Measurements from ENCODE around the gene NOBOX. TPM values are rescaled to one million over a fixed set of nuclear protein-coding genes. Genes with fewer than 3 reads are reported as not detected.

Gene NOBOX
- total RNA-seq, result not detected in 2 replicates

DNA sequence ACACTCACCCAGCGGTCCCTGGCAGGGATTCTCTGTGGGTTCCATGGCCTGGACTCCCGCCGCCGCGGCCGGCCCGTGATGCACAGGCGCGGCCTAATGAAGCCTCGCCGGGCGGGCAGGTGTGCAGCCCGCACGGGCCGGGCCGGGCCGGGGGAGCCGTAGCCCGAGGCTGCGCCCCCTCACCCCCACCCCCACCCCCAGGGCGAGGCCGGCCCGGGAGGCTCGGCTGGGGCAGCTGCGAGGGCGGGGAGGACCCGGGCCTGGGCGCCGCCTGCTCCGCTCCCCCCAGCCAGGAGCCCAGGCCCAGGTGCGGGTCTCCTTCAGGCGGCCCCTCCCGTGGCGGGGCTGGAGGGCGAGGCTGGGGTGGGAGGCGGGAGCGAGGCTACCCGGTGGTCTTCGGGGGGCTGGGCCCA is at the start of gene NOBOX:
TSS of gene NOBOX (minus strand) at position 45 of the 413 bp plus-strand sequence.
- no peak for DNase-seq (ENCODE audit: low read depth)
- no peak within 1 kb of the TSS for H3K4me3 ChIP-seq (ENCODE audit: low read depth, low read length)
- TF ChIP-seq, protein P1, sequence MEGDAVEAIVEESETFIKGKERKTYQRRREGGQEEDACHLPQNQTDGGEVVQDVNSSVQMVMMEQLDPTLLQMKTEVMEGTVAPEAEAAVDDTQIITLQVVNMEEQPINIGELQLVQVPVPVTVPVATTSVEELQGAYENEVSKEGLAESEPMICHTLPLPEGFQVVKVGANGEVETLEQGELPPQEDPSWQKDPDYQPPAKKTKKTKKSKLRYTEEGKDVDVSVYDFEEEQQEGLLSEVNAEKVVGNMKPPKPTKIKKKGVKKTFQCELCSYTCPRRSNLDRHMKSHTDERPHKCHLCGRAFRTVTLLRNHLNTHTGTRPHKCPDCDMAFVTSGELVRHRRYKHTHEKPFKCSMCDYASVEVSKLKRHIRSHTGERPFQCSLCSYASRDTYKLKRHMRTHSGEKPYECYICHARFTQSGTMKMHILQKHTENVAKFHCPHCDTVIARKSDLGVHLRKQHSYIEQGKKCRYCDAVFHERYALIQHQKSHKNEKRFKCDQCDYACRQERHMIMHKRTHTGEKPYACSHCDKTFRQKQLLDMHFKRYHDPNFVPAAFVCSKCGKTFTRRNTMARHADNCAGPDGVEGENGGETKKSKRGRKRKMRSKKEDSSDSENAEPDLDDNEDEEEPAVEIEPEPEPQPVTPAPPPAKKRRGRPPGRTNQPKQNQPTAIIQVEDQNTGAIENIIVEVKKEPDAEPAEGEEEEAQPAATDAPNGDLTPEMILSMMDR (conservative IDR thresholded peaks at IDR 0.05; ENCODE audit: low read depth, low read length), result no peak

- H3K4me3 ChIP-seq (ENCODE audit: low read depth, low read length), result no peak overlapping the region
- TF ChIP-seq, protein P1 (conservative IDR thresholded peaks at IDR 0.05; ENCODE audit: low read depth, low read length), result no peak
- DNase-seq (ENCODE audit: low read depth), result no peak
Measured at GRCh38 chr7:144452064-144452463, 48.6 kb upstream of the NOBOX start.

DNA sequence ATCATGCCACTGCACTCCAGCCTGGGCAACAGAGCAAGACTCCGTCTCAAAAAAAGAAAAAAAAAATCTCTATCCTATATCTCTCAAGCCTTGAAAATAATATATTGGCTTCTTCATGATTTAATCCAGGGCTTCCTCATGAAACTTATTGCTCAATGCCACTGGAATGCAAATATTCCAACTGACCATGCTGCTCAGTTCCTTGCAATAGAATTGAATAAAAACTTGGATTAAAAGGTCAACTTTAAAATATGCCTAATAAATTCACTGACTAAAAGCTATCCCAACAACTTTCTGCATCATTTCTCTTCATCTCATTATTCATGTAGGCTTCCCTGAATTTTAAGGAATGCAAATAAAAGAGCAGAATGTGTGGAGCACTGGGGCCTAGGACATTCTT is 42.1 kb upstream of the NOBOX start:
- H3K4me3 ChIP-seq (ENCODE audit: low read depth, low read length), result no peak overlapping the region
- DNase-seq (ENCODE audit: low read depth), result no peak
- TF ChIP-seq, protein P1 (conservative IDR thresholded peaks at IDR 0.05; ENCODE audit: low read depth, low read length), result no peak

- H3K4me3 ChIP-seq (ENCODE audit: low read depth, low read length), result no peak overlapping the region
- TF ChIP-seq, protein P1 (conservative IDR thresholded peaks at IDR 0.05; ENCODE audit: low read depth, low read length), result no peak
- DNase-seq (ENCODE audit: low read depth), result no peak
Measured at GRCh38 chr7:144439717-144440205, 36.3 kb upstream of the NOBOX start.

DNA sequence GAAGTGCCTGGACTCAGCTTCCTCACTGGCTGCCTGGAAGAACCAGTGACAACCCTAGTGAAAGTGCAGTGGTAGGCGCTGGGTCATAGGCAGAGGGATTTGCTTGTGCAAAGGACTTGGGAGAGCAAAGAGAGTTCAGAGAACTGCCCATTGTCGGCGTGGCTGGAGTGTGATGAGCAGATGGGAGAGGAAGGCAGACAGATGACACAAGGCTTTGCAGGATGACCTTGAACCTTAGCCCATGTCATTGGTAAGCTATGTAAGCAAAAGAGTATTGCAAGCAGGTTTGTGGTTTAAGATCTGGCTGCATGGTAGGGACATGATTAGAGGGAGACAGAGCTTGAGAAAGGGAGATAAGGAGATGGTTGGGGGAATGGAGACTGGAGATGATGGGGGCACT is 35.3 kb upstream of the NOBOX start:
- no peak overlapping the region for H3K4me3 ChIP-seq (ENCODE audit: low read depth, low read length)
- TF ChIP-seq, protein P1 (conservative IDR thresholded peaks at IDR 0.05; ENCODE audit: low read depth, low read length), result no peak
- no peak for DNase-seq (ENCODE audit: low read depth)

GRCh38 chr7:144437370-144438191 is 34.1 kb upstream of the NOBOX start:
- peak; percentile 49 for DNase-seq (ENCODE audit: low read depth)
- TF ChIP-seq, protein P1 (conservative IDR thresholded peaks at IDR 0.05; ENCODE audit: low read depth, low read length), result peak; percentile 73
- no peak overlapping the region for H3K4me3 ChIP-seq (ENCODE audit: low read depth, low read length)

GRCh38 chr7:144436500-144436899 is 33.0 kb upstream of the NOBOX start:
- TF ChIP-seq, protein P1 (conservative IDR thresholded peaks at IDR 0.05; ENCODE audit: low read depth, low read length), result no peak
- no peak for DNase-seq (ENCODE audit: low read depth)
- no peak overlapping the region for H3K4me3 ChIP-seq (ENCODE audit: low read depth, low read length)
